HG02759 (cell line): ENCODE data around the gene PHACTR2.

Experiments used
- ATAC-seq: cut with Tn5 transposase; IDR thresholded peaks from one replicate; pipeline ENCODE4 v1.9.1; 2021; ENCODE audit warnings: mild to moderate bottlenecking, moderate library complexity; ENCODE audit not compliant: unreplicated experiment

Gene PHACTR2

DNA sequence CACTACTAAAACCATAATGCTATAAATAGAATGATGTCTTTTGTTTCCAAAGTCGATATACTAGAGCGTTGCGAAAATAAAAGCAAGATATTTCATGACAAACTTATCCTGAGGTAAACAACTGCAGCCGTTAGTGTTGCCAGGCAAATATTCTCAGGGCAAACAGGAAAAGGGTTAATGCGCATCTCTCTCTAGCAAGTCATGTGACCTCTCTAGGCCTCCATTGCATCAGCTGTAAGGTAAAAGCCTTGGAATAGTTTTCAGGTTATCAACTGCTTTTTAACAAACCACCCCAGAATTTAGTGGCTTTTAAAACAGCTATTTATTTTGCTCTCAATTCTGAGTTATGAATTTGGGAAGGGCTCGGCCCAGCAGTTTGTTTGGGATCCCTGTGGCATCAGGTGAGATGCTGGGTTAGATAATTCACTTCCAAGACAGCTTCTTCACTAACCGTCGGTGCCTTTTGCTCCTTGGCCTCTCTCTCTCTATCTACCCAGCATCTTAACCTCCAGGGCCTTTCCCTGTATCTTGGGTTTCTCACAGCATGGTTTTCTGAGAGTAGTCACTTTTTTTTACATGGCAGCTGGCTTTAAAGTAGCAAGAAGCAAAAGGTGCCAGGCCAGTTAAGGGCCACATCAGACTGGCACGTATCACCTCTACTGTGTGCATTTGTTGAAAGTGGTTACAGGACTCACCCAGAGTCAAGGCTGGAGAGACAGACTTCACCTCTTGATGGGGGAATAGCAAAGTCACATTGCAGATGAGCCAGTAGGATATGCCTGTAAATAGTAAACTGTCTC is 126.2 kb downstream of the PHACTR2 start:
- ATAC-seq, result no peak

DNA sequence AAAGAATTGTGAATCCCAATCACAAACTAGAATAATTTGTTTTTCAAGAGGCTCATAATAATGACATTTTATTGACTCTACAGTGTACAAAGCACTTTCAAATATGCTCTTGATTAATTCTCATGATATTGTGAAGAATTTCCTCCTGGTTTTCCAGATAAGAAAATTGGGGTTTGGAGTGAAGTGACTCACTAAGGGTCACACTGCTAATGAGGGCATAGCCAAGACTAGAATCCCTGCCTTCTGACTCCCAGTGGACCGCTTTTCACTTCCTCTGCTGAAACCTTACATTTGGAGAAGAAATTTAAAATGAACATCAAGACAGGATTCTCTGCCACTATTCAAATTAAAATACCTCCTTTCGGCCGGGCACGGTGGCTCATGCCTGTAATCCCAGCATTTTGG is 127.1 kb downstream of the PHACTR2 start:
- no peak for ATAC-seq

DNA sequence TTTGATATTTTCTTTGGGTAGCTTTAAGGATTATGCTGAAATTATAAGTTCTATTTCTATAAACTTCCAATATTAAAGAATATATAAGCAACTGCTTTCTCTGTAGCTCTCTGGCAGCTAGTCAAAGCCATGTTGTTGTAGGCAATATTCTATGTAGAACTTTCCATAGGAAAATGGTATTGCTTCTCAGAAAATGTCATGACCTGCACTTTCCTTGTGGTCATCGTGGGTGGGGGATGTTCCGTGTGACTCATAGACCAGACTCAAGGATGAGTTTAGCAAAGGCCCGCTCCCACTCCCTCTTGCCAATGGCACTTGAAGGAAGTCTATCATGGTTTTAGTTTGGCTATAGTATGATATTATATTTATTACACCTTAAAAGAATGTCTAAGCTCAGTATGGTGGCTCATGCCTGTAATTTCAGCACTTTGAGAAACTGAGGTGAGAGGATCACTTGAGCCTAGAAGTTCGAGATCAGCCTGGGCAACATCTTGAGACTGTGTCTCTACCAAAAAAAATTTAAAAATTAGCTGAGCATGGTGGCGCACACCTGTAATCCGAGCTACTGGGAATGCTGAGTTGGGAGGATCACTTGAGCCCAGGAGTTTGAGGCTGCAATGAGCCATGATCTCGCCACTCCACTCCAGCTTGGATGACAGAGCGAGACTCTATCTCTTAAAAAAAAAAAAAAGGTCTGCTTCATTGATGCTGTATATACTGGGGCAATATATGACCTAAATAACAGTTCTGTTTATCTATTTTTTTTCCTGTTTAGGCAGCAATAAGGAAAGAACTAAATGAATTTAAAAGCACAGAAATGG is 128.7 kb downstream of the PHACTR2 start:
- no peak for ATAC-seq

DNA sequence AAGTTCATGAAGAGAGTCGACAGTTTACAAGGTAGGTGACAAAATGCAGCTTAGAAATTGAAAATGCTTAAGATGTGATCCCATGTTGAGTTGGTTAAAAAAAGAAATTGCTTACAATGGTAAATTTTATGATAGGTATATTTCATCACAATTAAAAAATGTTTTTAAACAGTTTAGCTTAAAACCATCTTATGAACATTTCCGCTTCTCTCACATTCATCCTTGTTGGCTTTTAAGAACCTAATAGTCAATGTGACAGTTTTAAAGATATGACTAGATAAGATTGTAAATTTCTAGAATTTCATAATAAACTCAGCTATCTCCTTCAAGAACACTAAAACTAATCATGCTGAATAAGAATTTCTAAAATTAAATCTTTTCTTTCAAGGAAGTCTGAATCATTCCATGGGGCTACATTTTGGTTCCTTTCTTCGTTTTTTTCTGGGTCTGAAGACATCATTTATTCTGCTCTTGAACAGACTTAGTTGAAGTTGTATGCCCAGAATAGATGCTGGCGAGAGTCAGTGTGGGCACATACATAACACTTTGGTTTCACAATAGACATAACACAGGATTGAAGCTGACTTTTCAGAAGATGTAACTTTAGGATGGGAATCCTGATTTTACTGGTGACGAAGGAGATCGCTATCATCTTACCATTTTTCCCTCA is 129.5 kb downstream of the PHACTR2 start:
- ATAC-seq, result no peak

DNA sequence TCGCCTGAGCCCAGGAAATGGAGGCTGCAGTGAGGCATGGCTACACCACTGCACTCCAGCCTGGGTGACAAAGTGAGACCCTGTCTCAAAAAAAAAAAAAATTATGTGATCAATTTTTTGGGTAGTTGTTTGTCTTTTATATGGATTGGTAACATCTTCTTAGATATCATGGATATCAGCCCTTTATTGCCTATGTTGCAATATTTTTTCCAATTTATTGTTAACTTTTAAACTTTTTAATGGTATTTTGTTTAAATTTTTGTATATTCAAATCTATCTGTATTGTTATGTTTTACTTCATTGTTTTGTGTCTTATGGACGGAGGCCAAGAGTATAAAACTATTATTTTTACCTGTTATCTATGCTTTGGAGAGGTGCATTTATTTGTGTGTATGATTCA is 133.0 kb downstream of the PHACTR2 start:
- no peak for ATAC-seq

DNA sequence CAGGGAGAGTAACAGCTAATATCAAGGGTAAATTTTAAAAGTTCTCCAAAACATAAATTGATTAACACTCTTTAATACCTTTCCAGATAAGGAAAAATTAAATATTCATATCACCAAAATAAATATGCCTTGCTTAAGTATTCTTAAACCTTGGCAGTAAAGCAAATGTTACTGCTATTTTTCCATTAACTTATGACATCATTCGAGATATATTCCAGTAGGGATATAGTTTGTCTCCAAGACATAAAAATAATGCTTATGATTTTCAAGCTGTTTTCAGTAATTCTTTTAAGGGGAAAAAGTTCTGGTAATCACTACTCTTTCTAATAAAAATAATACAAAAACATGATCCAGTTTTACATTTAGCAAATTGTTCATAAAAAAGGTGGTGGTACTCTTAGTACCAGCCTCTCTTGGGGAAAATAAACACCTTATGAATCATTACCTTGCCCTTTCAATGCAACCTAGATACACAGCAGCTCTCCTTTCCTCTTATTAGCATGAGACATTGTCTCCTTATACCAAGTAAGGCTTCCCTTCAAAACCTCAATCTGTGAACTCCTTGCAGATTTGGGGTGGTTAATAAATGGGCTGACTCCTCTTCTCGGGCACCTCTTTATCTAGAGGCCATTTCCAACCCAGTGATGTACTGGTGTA is 133.9 kb downstream of the PHACTR2 start:
- ATAC-seq, result no peak

DNA sequence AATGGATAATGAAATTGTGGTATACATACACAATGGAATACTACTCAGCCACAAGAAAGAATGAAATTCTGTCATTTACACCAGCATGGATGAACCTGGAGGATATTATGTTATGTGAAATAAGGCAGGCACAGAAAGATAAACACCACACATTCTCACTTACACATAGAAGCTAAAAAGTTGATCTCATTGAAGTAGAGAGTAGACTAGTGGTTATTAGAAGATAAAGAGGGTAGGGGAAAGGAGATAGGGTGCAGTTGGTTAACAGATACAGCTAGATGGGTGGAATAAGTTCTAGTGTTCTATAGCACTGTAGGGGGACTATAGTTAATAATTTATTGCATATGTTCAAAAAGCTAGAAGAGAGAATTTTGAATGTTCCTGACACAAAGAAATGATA is 139.9 kb downstream of the PHACTR2 start:
- ATAC-seq, result no peak

DNA sequence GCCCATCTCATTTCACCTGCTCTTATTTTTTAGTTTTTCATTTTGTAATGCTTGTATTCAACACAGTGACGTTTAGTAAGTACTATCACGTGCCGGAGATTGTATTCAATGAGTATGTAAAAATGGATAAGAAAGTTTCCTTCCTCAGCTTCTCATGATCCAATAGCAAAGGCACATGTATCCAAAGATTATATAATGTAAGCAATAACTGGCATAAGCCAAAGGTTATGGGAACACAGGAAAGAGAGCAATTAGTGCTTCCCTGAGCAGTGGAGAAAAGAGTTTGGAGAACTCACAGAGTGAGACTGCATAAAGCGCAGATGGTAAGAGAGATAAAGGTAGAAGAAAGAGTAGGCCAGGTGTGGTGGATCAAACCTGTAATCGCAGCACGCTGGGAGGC is 143.6 kb downstream of the PHACTR2 start:
- ATAC-seq, result no peak

DNA sequence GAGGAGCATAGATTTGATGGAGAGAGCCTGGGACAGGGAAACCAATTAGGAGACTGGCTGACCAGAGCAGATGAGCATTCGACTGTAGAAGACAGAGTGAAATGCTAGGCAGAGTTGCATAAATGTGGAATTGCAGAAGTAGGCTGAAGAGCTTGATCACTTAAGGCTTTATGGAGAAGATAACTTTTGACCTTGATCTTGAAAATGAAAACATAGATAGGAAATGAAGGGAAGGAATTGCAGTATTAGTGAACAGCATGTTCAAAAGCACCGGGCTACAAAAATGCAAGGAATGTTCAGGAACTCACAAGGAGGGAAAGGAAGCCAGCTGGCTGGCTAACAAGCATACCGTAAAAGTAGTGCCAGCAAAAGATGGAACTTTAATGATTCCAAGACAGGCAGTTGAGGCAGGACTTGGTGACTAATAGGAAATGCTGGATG is 144.8 kb downstream of the PHACTR2 start:
- ATAC-seq, result no peak

DNA sequence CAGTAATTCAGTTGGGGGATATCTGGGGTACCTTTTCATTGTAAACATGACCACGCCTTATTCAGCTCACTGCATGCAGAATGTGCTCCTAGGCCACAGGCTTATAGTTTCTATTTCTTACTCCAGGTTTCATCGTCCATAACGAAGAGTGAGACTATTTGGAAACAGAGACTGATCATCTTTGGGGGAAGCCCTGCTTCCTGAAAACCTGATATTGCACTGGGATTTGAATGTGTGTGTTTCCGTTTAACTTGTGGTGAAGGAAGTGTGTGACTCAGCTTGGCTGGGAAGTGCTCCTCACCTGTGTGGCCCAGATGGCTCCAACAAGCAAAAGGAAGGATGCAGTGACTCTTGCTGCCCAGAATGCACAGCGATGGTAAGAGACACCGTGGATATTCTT is 145.8 kb downstream of the PHACTR2 start:
- no peak for ATAC-seq

DNA sequence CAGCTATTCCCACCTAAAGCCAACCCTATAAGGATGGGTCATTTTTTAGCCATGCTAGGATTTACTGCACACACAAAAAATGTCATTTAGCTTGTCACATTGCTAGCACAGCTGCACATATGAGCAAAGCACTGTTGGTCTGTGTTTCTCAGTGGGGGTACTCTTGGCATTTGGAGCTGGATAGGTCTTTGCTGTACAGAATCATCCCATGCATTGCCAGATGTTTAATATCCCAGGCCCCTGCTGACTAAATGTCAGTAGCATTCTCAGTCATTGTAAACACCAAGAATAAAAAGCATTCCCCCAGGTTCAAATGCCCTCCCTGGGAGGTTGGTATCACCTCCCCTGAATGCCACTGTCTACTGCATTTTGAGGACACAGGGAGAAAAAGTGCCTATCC is 150.8 kb downstream of the PHACTR2 start:
- no peak for ATAC-seq

DNA sequence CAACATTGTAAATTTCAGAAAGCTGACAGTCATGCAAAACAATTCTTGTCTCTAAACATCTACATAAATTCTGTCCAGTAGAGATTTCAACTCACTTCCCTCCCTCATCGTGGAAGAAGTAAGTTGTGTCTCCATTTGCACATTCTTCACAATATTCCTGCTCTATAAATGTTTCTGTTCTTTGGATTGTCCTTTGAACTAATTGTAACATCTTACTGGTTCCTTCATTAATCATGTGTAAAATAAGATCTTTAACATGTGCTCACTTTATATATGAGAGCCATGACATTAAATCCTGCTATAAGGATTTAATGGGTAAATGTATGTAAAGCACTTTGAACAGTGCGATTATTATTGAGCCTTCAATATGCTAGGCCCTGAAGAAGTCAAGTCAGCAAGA is 158.4 kb downstream of the PHACTR2 start:
- ATAC-seq, result no peak

DNA sequence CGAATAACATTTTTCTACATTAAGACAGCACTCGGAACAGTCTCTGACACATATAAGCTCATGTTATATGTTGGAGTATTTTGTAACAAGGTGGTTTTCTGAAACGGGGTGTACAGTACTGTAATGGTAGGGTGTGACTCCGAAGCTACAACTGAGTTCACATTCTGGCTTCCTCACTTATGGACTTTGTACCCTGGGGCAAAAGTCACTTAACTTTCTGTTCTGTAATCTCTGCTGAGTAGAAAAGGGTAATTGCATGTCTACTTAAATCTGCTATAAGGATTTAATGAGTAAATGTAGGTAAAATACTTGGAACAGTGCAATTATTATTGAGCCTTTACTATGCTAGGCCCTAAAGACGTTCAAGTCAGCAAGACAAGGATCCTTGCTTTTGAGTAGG is 160.6 kb downstream of the PHACTR2 start:
- no peak for ATAC-seq

DNA sequence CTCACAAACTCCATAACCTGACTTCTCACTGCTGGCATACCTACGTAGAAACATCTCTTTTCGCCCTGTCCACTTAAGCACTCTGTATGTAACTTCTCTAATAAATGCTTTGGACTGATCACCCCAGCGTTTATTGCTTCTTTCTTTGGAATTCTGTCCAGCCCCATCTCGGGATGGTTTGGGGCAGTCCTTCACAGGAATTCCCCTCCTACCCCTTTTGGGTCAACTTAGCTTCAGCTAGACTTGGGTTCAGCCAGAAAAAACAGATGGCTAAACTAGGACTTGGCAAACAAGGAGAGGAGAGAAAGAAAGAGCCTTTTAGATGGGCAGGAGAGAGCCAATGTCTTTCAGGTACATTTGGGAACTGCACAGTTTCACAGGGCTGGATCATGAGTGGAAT is 161.4 kb downstream of the PHACTR2 start:
- no peak for ATAC-seq

DNA sequence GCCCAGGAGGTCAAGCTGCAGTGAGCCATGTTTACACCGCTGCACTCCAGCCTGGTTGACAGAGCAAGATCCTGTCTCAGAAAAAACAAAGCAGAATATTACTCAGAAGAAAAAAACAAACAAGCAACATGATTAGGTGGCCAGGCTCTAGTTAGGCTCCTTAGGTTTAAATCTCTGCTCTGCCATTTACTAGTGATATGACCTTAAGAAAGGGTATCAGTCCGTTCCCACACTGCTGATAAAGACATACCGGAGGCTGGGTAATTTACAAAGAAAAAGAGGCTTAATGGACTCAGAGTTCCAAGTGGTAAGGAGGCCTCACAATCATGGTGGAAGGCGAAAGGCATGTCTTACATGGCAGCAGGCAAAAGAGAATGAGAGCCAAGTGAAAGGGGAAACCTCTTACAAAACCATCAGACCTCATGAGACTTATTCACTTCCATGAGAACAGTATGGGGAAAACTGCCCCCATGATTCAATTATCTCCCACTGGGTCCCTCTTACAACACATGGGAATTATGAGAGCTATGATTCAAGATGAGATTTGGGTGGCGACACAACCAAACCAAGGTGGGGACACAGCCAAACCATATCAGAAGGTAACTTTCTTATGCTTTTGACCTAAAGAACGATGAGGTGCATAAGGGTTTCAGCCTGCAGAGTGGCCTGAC is 163.0 kb downstream of the PHACTR2 start:
- ATAC-seq, result no peak

DNA sequence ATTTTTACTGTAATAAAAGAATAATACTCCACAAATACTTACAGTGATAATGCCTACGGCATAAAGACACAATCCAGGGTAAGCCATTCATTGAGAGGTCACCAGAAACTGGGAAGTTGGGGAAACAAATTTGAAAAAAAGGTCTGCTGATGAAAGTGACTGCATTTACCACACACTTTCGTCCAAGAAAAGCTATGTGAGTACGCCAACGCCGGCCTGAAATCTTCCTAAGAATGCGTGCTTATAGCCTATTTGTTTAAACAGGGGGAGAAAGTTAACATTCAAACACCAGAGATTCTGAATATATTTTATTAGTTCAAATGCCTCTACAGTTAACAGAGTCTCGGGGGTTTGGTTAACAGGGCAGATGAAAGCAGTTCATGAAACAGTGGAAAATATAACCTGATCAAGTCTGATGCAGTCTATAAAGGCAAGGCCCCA is 164.7 kb downstream of the PHACTR2 start:
- ATAC-seq, result no peak

DNA sequence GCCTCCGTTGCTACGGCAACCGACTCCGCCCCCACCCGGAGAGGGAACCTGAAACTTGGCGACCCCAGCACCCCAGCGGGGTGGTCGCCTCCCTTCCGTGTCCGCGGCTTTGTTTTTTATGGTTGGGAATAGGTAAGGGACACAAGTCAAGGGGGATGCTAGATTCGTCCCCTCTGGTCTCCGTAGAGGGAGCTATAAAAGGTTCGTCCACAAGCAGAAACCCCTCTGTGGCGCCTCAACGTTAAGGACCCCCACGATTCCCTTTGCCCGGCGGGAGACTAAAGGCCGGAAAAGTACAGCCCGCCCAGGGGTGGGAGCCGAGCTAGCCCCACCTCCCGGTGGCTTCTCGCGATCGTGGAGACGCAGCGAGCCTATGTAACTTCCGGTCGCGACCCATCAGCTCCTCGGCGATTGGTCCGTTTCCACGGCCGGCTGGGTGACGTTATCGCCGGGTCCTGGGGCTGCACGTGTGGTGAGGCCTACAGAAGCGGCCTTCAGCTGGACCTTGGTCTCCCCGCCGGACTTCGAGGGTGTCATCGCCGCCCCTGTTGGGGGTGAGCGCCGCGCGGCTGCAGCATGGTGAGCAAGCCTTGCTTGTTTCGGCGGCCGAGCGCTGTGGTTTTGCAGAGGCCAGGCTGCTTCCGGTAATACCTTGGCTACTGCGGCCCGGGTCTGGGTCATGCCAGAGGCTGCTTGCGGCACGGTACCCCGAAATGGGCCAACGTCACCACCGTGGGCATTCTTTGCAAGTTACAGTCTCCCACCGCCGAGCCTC is 165.3 kb downstream of the PHACTR2 start, which contains the start of gene LTV1:
TSS of gene LTV1 (plus strand) at position 437 of the 775 bp plus-strand sequence. CDS start at position 577, 140 bp downstream.
- ATAC-seq, result peak; percentile 99

DNA sequence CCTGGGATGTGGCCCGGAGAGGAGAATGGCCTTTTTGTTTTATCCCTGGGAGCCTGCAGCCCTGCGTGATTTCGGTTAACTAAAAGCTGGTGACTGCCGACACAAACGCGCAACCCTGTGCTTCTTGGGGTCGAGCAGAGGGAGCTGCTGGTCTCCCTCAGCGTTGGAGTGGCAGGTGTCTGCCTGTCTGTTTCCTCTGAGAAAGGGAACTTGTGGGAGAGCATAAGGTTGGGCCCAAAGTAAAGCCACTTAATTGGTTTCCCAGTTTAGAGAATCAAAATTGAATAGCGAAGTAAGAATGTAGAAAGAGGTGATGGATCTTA is 165.9 kb downstream of the PHACTR2 start:
- peak; percentile 4 for ATAC-seq

DNA sequence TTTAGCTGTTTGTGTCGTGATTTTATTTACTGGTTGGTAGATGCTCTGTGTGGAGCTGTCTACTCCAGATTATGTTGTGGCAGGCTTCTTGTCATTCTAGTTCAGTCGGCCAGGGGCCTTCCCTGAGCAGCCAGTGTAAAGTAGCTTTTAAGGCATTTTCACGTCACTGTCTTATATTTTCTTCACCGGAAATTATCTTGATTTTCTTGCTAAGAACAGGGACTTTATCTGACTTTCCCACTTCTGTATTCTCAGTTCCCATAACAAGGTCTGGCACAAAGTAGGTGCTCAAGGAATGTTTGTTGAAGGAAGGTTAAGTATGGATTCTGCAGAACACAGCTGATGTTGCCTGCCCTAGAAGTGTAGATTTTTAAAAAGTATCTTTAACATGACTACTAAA is 166.2 kb downstream of the PHACTR2 start:
- ATAC-seq, result no peak

DNA sequence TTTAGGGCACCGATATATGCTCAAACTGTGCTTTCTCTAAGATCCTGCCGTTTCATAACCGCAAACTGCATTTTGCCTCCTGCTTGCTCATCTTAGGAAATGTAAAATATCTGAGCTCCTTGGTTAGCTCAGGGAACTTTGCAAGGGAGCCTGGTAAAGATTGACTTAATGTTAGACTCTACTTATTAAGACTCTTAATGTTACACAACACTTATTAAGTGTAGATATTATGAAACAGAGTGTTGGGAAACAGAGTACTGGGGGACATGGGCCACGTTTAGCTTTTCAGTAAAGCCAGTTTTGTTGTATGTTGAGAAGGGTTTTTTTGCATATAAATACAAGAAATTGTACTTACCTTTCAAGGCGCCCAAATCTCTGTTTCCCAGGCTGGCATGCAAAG is 167.3 kb downstream of the PHACTR2 start:
- no peak for ATAC-seq
